ENCODE data around the gene MON2. TPM values are rescaled to one million over a fixed set of nuclear protein-coding genes. Genes with fewer than 3 reads are reported as not detected.
A peak's percentile ranks its signal among the peaks of the same experiment; 100 is the strongest.

MON2 gene
- total and polyA plus RNA-seq, 2 donors (not counting 1 experiment from before 2014, with no cell fraction given): 12.3 to 43.8 TPM

DNA sequence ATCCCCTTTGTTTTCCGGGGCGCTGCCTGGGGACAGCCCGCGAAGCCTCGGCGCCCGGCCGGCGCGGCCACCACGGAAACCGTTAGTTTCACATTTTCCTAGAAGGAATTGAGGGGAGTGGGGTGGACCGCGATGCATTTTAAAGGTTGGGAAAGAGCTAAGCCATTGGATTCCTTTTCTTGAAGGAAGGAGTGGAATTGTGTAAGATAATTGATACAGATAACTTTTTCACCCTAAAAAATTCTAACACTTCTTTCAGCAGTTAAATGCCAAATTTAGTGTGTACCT lies 137.1 kb downstream of the MON2 start:
- Histone ChIP-seq H3K79me2 (ENCODE audit: control insufficient read depth, insufficient read depth, low read length) (peaks cover 57% of the 10 kb centered on the region), H3K4me3 (replicated peaks in 1 of 4; ENCODE audit: control extremely low read depth in 1 of 4, insufficient read depth in 1 of 4, low read depth in 3 of 4, low read length in 4 of 4) (peak overlapping the region; percentile 85 to 99 (median 93)), H3K27ac (ENCODE audit: insufficient read depth, low read length) (peak overlapping the region; percentile 100), H2AFZ (ENCODE audit: low read length) (no peak overlapping the region), H3K36me3 (ENCODE audit: control insufficient read depth, insufficient read depth, low read length) (peaks cover 1% of the 10 kb centered on the region), H3K9me3 (ENCODE audit: control insufficient read depth, insufficient read depth, low read depth, low read length) (no peaks in the 10 kb centered on the region), H3K9ac (ENCODE audit: insufficient read depth, low read length) (peak overlapping the region; percentile 100), H3K27me3 (ENCODE audit: control insufficient read depth, insufficient read depth, low read length) (no peaks in the 10 kb centered on the region), H4K20me1 (ENCODE audit: control insufficient read depth, extremely low read depth, insufficient read depth, low read length) (no peaks in the 10 kb centered on the region), H3K4me2 (ENCODE audit: extremely low read depth, insufficient read depth, low read length) (peak overlapping the region; percentile 62), H3K4me1 (ENCODE audit: control insufficient read depth, extremely low read depth, insufficient read depth, low read length) (peaks cover 2% of the 10 kb centered on the region)
- DNase-seq (ENCODE audit: low read depth in 2 of 2): no peak
- TF ChIP-seq, protein P1, sequence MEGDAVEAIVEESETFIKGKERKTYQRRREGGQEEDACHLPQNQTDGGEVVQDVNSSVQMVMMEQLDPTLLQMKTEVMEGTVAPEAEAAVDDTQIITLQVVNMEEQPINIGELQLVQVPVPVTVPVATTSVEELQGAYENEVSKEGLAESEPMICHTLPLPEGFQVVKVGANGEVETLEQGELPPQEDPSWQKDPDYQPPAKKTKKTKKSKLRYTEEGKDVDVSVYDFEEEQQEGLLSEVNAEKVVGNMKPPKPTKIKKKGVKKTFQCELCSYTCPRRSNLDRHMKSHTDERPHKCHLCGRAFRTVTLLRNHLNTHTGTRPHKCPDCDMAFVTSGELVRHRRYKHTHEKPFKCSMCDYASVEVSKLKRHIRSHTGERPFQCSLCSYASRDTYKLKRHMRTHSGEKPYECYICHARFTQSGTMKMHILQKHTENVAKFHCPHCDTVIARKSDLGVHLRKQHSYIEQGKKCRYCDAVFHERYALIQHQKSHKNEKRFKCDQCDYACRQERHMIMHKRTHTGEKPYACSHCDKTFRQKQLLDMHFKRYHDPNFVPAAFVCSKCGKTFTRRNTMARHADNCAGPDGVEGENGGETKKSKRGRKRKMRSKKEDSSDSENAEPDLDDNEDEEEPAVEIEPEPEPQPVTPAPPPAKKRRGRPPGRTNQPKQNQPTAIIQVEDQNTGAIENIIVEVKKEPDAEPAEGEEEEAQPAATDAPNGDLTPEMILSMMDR (conservative IDR thresholded peaks at IDR 0.05 in 1 of 2, IDR thresholded peaks at IDR 0.05 in 1 of 2; ENCODE audit: low read depth in 1 of 2, low read length in 2 of 2): no peak
- no peak for TF ChIP-seq EZH2 (IDR thresholded peaks at IDR 0.05; ENCODE audit: low read length, missing control alignments)

DNA sequence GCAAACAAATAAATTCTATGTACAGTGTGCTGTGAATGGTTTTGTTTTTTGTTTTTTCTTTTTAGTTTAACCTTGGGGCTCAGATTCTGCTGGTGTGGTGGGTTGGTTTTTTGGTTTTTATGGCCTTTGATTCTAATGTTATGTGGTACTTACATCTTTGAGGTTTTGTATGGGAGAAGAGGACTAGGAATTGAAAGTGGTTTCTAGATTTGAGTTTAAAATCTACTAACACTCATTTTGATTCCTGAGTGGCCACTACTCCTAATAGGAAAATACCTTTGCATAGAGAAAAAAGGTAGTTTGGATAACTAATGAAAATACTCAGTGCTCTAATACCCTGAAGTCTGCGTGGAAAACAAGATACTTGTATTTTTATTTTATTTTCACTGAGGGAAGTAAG lies 137.7 kb downstream of the MON2 start:
- DNase-seq (ENCODE audit: low read depth in 2 of 2): peak in 1 of 2 donors; percentile 12
- Histone ChIP-seq H3K4me2 (ENCODE audit: extremely low read depth, insufficient read depth, low read length) (peak overlapping the region; percentile 92), H3K9ac (ENCODE audit: insufficient read depth, low read length) (peak overlapping the region; percentile 100), H3K27ac (ENCODE audit: insufficient read depth, low read length) (peak overlapping the region; percentile 100), H3K4me3 (replicated peaks in 1 of 4; ENCODE audit: control extremely low read depth in 1 of 4, insufficient read depth in 1 of 4, low read depth in 3 of 4, low read length in 4 of 4) (peak overlapping the region; percentile 85 to 99 (median 93)), H4K20me1 (ENCODE audit: control insufficient read depth, extremely low read depth, insufficient read depth, low read length) (no peaks in the 10 kb centered on the region), H3K79me2 (ENCODE audit: control insufficient read depth, insufficient read depth, low read length) (peaks cover 62% of the 10 kb centered on the region), H3K4me1 (ENCODE audit: control insufficient read depth, extremely low read depth, insufficient read depth, low read length) (peaks cover 2% of the 10 kb centered on the region), H3K36me3 (ENCODE audit: control insufficient read depth, insufficient read depth, low read length) (peaks cover 2% of the 10 kb centered on the region), H3K27me3 (ENCODE audit: control insufficient read depth, insufficient read depth, low read length) (no peaks in the 10 kb centered on the region), H2AFZ (ENCODE audit: low read length) (no peak overlapping the region), H3K9me3 (ENCODE audit: control insufficient read depth, insufficient read depth, low read depth, low read length) (no peaks in the 10 kb centered on the region)
- TF ChIP-seq, protein P1 (conservative IDR thresholded peaks at IDR 0.05 in 1 of 2, IDR thresholded peaks at IDR 0.05 in 1 of 2; ENCODE audit: low read depth in 1 of 2, low read length in 2 of 2): no peak
- no peak for TF ChIP-seq EZH2 (IDR thresholded peaks at IDR 0.05; ENCODE audit: low read length, missing control alignments)

DNA sequence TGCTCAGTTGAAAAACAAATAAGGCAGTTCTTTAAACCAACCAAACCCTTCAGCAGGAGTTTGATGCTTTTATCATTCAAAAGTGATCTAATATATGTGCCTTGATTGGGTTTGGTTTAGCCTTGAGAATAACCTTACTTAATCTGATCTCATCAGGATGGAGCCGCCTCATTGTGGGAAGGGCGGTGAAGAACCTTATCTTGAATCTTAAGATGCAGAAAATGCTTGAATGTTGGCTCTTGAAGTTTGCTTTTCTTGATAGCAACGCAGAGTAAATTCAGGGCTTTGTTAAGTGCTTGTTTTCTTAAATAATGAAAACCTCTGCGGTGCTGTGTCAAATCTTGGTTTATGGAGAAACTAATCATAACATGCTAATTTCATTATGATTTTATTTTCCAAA lies 138.2 kb downstream of the MON2 start:
- Histone ChIP-seq H3K4me3 (replicated peaks in 1 of 4; ENCODE audit: control extremely low read depth in 1 of 4, insufficient read depth in 1 of 4, low read depth in 3 of 4, low read length in 4 of 4) (peak overlapping the region; percentile 85 to 99 (median 93)), H3K79me2 (ENCODE audit: control insufficient read depth, insufficient read depth, low read length) (peaks cover 62% of the 10 kb centered on the region), H3K27me3 (ENCODE audit: control insufficient read depth, insufficient read depth, low read length) (no peaks in the 10 kb centered on the region), H3K9me3 (ENCODE audit: control insufficient read depth, insufficient read depth, low read depth, low read length) (no peaks in the 10 kb centered on the region), H2AFZ (ENCODE audit: low read length) (no peak overlapping the region), H3K36me3 (ENCODE audit: control insufficient read depth, insufficient read depth, low read length) (peaks cover 2% of the 10 kb centered on the region), H3K4me2 (ENCODE audit: extremely low read depth, insufficient read depth, low read length) (peak overlapping the region; percentile 92), H3K27ac (ENCODE audit: insufficient read depth, low read length) (peak overlapping the region; percentile 100), H4K20me1 (ENCODE audit: control insufficient read depth, extremely low read depth, insufficient read depth, low read length) (no peaks in the 10 kb centered on the region), H3K9ac (ENCODE audit: insufficient read depth, low read length) (peak overlapping the region; percentile 100), H3K4me1 (ENCODE audit: control insufficient read depth, extremely low read depth, insufficient read depth, low read length) (peaks cover 2% of the 10 kb centered on the region)
- peak; percentile 25 to 67 for DNase-seq (ENCODE audit: low read depth in 2 of 2)
- no peak for TF ChIP-seq EZH2 (IDR thresholded peaks at IDR 0.05; ENCODE audit: low read length, missing control alignments)
- TF ChIP-seq, protein P1 (conservative IDR thresholded peaks at IDR 0.05 in 1 of 2, IDR thresholded peaks at IDR 0.05 in 1 of 2; ENCODE audit: low read depth in 1 of 2, low read length in 2 of 2): no peak
